Stimulated activated CD8-positive, alpha-beta memory T cell treated with anti-CD3 and anti-CD28 coated beads, Interleukin-12 subunit alpha, Interleukin-12 subunit beta, amount 100 ng/mL, for 1 hour (primary cell): ENCODE data around the gene ROR2.
"Not testable (repeated sequence)": the region's sequence is repeated elsewhere in the genome, so short reads cannot be mapped to it uniquely, and the experiment has no call there.

ENCODE experiments used
- DNase-seq: peaks from one replicate; pipeline ENCODE4 v3.0.0-alpha.2; 2020; ENCODE audit warnings: low read depth

ROR2 gene

GRCh38 chr9:91817106-91817492 is 132.9 kb downstream of the ROR2 start:
- no peak for DNase-seq

- DNase-seq = no peak
These were observed 133.7 kb downstream of the ROR2 start for GRCh38 chr9:91816356-91816755.

GRCh38 chr9:91815896-91816295 is 134.1 kb downstream of the ROR2 start:
- DNase-seq = no peak

GRCh38 chr9:91814753-91815152 is 135.3 kb downstream of the ROR2 start:
- DNase-seq = no peak

- DNase-seq = no peak
These were observed 135.8 kb downstream of the ROR2 start for GRCh38 chr9:91814201-91814600.

GRCh38 chr9:91813176-91813795 is 136.7 kb downstream of the ROR2 start:
- no peak for DNase-seq

GRCh38 chr9:91812191-91812590 is 137.8 kb downstream of the ROR2 start:
- no peak for DNase-seq

GRCh38 chr9:91811024-91811909 is 138.8 kb downstream of the ROR2 start:
- DNase-seq = no peak

GRCh38 chr9:91810286-91810905 is 139.6 kb downstream of the ROR2 start:
- DNase-seq = no peak

- DNase-seq = no peak
These were observed 140.3 kb downstream of the ROR2 start for GRCh38 chr9:91809581-91810285.

- no peak for DNase-seq
These were observed 142.3 kb downstream of the ROR2 start for GRCh38 chr9:91807643-91808246.

- DNase-seq = no peak
These were observed 145.0 kb downstream of the ROR2 start for GRCh38 chr9:91805031-91805430.

GRCh38 chr9:91803970-91804752 is 145.9 kb downstream of the ROR2 start:
- DNase-seq = no peak

- DNase-seq = no peak
These were observed 146.7 kb downstream of the ROR2 start for GRCh38 chr9:91803151-91803940.

GRCh38 chr9:91802391-91802790 is 147.6 kb downstream of the ROR2 start:
- no peak for DNase-seq

- no peak for DNase-seq
These were observed 149.5 kb downstream of the ROR2 start for GRCh38 chr9:91800473-91801030.

GRCh38 chr9:91799113-91799744 is 150.8 kb downstream of the ROR2 start:
- no peak for DNase-seq

GRCh38 chr9:91798273-91799112 is 151.5 kb downstream of the ROR2 start:
- DNase-seq = peak; percentile 6

- not testable (repeated sequence) for DNase-seq
These were observed 152.5 kb downstream of the ROR2 start for GRCh38 chr9:91797517-91797916.
